ENCODE data around the gene BFSP1. TPM values are rescaled to one million over a fixed set of nuclear protein-coding genes. Genes with fewer than 3 reads are reported as not detected.

Gene BFSP1
- total RNA-seq, 4 donors from 2014 or later: 0.33 to 1.1 (median 0.64) TPM

GRCh38 chr20:17503301-17504065 lies 27.7 kb downstream of the BFSP1 start:
- no peak for TF ChIP-seq CTCF (IDR thresholded peaks at IDR 0.05; ENCODE audit: low read depth)

GRCh38 chr20:17502105-17502504 lies 29.1 kb downstream of the BFSP1 start:
- no peak for TF ChIP-seq CTCF (IDR thresholded peaks at IDR 0.05; ENCODE audit: low read depth)

- TF ChIP-seq CTCF (IDR thresholded peaks at IDR 0.05; ENCODE audit: low read depth): no peak
Measured at GRCh38 chr20:17501701-17502100, 29.5 kb downstream of the BFSP1 start.

GRCh38 chr20:17500826-17501225 lies 30.4 kb downstream of the BFSP1 start:
- no peak for TF ChIP-seq CTCF (IDR thresholded peaks at IDR 0.05; ENCODE audit: low read depth)

- TF ChIP-seq CTCF (IDR thresholded peaks at IDR 0.05; ENCODE audit: low read depth): no peak
Measured at GRCh38 chr20:17500271-17500670, 30.9 kb downstream of the BFSP1 start.

- TF ChIP-seq CTCF (IDR thresholded peaks at IDR 0.05; ENCODE audit: low read depth): no peak
Measured at GRCh38 chr20:17499041-17499440, 32.1 kb downstream of the BFSP1 start.

GRCh38 chr20:17498641-17499040 lies 32.5 kb downstream of the BFSP1 start:
- no peak for TF ChIP-seq CTCF (IDR thresholded peaks at IDR 0.05; ENCODE audit: low read depth)

Data from subcutaneous adipose tissue (tissue), 4 donors.